ENCODE results near the gene OSMR.

DNA sequence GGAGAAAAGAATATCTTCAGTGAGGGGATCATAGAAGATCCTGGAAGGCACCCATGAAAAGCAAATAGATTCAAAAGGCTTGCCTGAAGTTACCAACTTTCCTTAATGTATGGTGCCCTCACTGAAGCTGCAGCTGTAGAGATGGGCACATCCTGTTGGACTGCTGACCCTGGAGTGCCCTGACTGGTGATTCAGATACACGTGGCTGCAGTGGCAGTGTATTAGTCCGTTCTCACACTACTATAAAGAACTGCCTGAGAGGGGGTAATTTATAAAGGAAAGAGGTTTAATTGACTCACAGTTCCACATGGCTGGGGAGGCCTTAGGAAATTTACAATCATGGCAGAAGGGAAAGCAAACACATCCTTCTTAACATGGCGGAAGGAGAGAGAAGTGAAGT, 80.3 kb downstream of the OSMR start:
- TF ChIP-seq, protein P1, sequence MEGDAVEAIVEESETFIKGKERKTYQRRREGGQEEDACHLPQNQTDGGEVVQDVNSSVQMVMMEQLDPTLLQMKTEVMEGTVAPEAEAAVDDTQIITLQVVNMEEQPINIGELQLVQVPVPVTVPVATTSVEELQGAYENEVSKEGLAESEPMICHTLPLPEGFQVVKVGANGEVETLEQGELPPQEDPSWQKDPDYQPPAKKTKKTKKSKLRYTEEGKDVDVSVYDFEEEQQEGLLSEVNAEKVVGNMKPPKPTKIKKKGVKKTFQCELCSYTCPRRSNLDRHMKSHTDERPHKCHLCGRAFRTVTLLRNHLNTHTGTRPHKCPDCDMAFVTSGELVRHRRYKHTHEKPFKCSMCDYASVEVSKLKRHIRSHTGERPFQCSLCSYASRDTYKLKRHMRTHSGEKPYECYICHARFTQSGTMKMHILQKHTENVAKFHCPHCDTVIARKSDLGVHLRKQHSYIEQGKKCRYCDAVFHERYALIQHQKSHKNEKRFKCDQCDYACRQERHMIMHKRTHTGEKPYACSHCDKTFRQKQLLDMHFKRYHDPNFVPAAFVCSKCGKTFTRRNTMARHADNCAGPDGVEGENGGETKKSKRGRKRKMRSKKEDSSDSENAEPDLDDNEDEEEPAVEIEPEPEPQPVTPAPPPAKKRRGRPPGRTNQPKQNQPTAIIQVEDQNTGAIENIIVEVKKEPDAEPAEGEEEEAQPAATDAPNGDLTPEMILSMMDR (IDR thresholded peaks at IDR 0.05), result no peak
- no peak for TF ChIP-seq POLR2A (IDR thresholded peaks at IDR 0.05)
- TF ChIP-seq POLR2AphosphoS5 (IDR thresholded peaks at IDR 0.05), result no peak
- no peak for TF ChIP-seq EP300 (IDR thresholded peaks at IDR 0.05; ENCODE audit: low read depth)

Measured in transverse colon (tissue), 4 donors.